ENCODE data around the gene BRK1. TPM values are rescaled to one million over a fixed set of nuclear protein-coding genes. Genes with fewer than 3 reads are reported as not detected.
"Not testable (repeated sequence)": the region's sequence is repeated elsewhere in the genome, so short reads cannot be mapped to it uniquely, and the experiment has no call there.

Gene BRK1
- total and polyA plus RNA-seq, 4 donors, result 28.3 to 82.2 (median 67.9) TPM

DNA sequence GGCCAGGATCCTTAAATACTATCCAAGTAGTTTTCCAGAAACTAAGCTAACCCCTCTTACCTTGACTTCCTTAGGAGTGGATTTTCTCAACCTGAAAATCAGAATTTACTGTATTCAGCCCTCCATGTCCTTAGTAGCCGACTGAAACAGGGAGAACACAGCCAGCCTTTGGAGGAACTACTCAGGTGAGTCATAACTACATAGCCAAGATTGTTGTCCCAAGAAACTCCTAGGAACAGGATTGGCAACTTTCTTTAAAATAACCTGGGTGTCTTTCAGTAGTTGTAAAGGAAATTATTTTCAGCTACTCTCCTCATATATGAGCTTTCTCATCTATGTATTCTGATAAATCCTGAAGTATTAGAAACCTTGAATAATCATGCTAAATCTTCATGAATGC is 29.7 kb upstream of the BRK1 start:
- H3K4me3 ChIP-seq (ENCODE audit: low read depth in 1 of 3, low read length in 3 of 3), result no peak overlapping the region
- no peak overlapping the region for H3K27ac ChIP-seq (ENCODE audit: low read depth in 1 of 2, low read length in 2 of 2)
- no peaks in the 10 kb centered on the region for H3K27me3 ChIP-seq (ENCODE audit: control insufficient read depth in 4 of 4, insufficient read depth in 4 of 4, low read length in 3 of 4)
- no peaks in the 10 kb centered on the region for H3K36me3 ChIP-seq (ENCODE audit: control insufficient read depth in 4 of 4, insufficient read depth in 3 of 4, low read depth in 1 of 4, low read length in 3 of 4)
- TF ChIP-seq RAD21 (IDR thresholded peaks at IDR 0.05) (no peak), EGR1 (IDR thresholded peaks at IDR 0.05; ENCODE audit: low read depth in 2 of 2) (no peak), HNF4A (conservative IDR thresholded peaks at IDR 0.05) (no peak), JUND (IDR thresholded peaks at IDR 0.05) (no peak), FOXA1 (IDR thresholded peaks at IDR 0.05) (no peak), SP1 (IDR thresholded peaks at IDR 0.05) (no peak)
- no peaks in the 10 kb centered on the region for H3K4me1 ChIP-seq (ENCODE audit: control insufficient read depth in 4 of 4, insufficient read depth in 4 of 4, low read length in 3 of 4)
- no peak for DNase-seq (ENCODE audit: low spot score)
- 94% methylated on average over 1 of the region's 1 CpG for WGBS
- no peak overlapping the region for H3K9ac ChIP-seq (ENCODE audit: low read depth in 1 of 2, low read length in 2 of 2)
- no peaks in the 10 kb centered on the region for H3K9me3 ChIP-seq (ENCODE audit: control insufficient read depth in 4 of 4, low read length in 3 of 4)

DNA sequence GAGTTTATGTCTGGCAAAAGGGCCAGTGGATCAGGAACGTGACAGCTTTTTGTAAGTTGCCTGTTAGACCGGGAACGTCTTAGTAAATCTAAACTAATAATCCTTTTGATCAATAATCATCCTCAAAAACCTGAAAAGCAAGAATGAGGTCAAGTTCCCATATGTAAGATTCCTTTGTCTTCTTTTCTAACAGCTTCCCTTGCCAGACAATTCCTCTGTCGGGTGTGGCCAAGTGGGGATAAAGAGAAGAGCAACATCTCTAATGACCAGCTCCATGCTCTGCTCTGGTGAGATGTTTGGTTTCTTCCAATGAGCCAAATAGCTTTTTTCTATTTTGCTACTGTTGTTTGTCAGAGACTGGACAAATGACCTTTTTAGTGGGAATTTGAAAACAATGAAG is 27.2 kb upstream of the BRK1 start:
- WGBS, result 95% methylated on average over 4 of the region's 4 CpGs
- Histone ChIP-seq H3K4me3 (ENCODE audit: low read depth in 1 of 3, low read length in 3 of 3) (no peak overlapping the region), H3K27me3 (ENCODE audit: control insufficient read depth in 4 of 4, insufficient read depth in 4 of 4, low read length in 3 of 4) (no peaks in the 10 kb centered on the region), H3K9ac (ENCODE audit: low read depth in 1 of 2, low read length in 2 of 2) (no peak overlapping the region), H3K27ac (ENCODE audit: low read depth in 1 of 2, low read length in 2 of 2) (no peak overlapping the region), H3K9me3 (ENCODE audit: control insufficient read depth in 4 of 4, low read length in 3 of 4) (no peaks in the 10 kb centered on the region), H3K4me1 (ENCODE audit: control insufficient read depth in 4 of 4, insufficient read depth in 4 of 4, low read length in 3 of 4) (no peaks in the 10 kb centered on the region), H3K36me3 (ENCODE audit: control insufficient read depth in 4 of 4, insufficient read depth in 3 of 4, low read depth in 1 of 4, low read length in 3 of 4) (no peaks in the 10 kb centered on the region)
- TF ChIP-seq NR2F2 (IDR thresholded peaks at IDR 0.05) (no peak), JUND (IDR thresholded peaks at IDR 0.05) (no peak), YY1 (IDR thresholded peaks at IDR 0.05) (no peak), SP1 (IDR thresholded peaks at IDR 0.05) (no peak)
- no peak for DNase-seq (ENCODE audit: low spot score)

DNA sequence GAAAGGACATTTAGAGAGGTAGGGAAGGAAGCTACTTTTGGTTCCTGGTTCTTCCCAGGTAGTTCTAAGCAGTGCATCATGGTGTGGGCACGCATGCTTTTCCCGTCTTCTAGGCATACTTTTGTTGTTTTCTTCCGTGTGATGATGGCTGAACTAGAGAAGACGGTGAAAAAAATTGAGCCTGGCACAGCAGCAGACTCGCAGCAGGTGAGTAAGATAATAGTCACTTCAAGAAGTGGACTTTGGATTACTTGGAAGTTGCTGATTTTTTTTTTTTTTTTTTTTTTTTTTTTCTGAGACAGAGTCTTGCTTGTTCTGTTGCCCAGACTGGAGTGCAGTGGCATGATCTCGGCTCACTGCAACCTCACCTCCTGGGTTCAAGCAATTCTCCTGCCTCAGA is 25.3 kb upstream of the BRK1 start:
- H3K36me3 ChIP-seq (ENCODE audit: control insufficient read depth in 4 of 4, insufficient read depth in 3 of 4, low read depth in 1 of 4, low read length in 3 of 4), result no peaks in the 10 kb centered on the region
- H3K4me3 ChIP-seq (ENCODE audit: low read depth in 1 of 3, low read length in 3 of 3), result no peak overlapping the region
- H3K9ac ChIP-seq (ENCODE audit: low read depth in 1 of 2, low read length in 2 of 2), result no peak overlapping the region
- H3K4me1 ChIP-seq (ENCODE audit: control insufficient read depth in 4 of 4, insufficient read depth in 4 of 4, low read length in 3 of 4), result no peaks in the 10 kb centered on the region
- H3K9me3 ChIP-seq (ENCODE audit: control insufficient read depth in 4 of 4, low read length in 3 of 4), result no peaks in the 10 kb centered on the region
- no peaks in the 10 kb centered on the region for H3K27me3 ChIP-seq (ENCODE audit: control insufficient read depth in 4 of 4, insufficient read depth in 4 of 4, low read length in 3 of 4)
- H3K27ac ChIP-seq (ENCODE audit: low read depth in 1 of 2, low read length in 2 of 2), result no peak overlapping the region
- TF ChIP-seq FOXA1 (IDR thresholded peaks at IDR 0.05) (no peak), SP1 (IDR thresholded peaks at IDR 0.05) (no peak), HNF4A (conservative IDR thresholded peaks at IDR 0.05) (no peak), JUND (IDR thresholded peaks at IDR 0.05) (no peak)
- TF ChIP-seq, protein P1, sequence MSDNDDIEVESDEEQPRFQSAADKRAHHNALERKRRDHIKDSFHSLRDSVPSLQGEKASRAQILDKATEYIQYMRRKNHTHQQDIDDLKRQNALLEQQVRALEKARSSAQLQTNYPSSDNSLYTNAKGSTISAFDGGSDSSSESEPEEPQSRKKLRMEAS (IDR thresholded peaks at IDR 0.05), result no peak
- DNase-seq (ENCODE audit: low spot score), result no peak
- 91% methylated on average over 6 of the region's 6 CpGs for WGBS

DNA sequence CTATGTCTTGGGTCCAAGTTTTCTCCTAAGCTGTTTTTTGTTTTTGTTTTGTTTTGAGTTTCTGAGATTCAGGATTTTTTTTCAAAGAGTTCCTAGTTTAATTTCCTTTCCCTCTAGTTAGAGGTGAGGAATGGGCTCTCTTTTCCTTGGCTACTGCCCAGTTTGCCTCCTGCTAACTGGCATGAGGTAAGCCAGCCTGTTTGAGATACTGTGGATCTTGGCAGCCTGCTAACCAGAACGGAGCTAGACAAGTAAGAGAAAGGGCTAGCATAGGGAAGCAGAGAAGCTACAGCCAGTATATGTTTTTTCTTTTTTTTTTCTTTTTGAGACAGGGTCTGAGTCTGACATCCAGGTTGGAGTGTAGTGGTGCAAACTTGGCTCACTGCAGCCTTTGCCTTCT is 24.7 kb upstream of the BRK1 start:
- not testable (repeated sequence) for H3K9ac ChIP-seq (ENCODE audit: low read depth in 1 of 2, low read length in 2 of 2); H3K9me3 ChIP-seq (ENCODE audit: control insufficient read depth in 4 of 4, low read length in 3 of 4); DNase-seq (ENCODE audit: low spot score); H3K4me3 ChIP-seq (ENCODE audit: low read depth in 1 of 3, low read length in 3 of 3); H3K36me3 ChIP-seq (ENCODE audit: control insufficient read depth in 4 of 4, insufficient read depth in 3 of 4, low read depth in 1 of 4, low read length in 3 of 4); H3K27ac ChIP-seq (ENCODE audit: low read depth in 1 of 2, low read length in 2 of 2); H3K27me3 ChIP-seq (ENCODE audit: control insufficient read depth in 4 of 4, insufficient read depth in 4 of 4, low read length in 3 of 4); H3K4me1 ChIP-seq (ENCODE audit: control insufficient read depth in 4 of 4, insufficient read depth in 4 of 4, low read length in 3 of 4)
- WGBS, result 83% methylated on average over 1 of the region's 1 CpG

DNA sequence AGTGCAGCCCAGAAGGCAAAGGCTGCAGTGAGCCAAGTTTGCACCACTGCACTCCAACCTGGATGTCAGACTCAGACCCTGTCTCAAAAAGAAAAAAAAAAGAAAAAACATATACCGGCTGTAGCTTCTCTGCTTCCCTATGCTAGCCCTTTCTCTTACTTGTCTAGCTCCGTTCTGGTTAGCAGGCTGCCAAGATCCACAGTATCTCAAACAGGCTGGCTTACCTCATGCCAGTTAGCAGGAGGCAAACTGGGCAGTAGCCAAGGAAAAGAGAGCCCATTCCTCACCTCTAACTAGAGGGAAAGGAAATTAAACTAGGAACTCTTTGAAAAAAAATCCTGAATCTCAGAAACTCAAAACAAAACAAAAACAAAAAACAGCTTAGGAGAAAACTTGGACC is 24.1 kb upstream of the BRK1 start:
- not testable (repeated sequence) for H3K9ac ChIP-seq (ENCODE audit: low read depth in 1 of 2, low read length in 2 of 2); H3K4me3 ChIP-seq (ENCODE audit: low read depth in 1 of 3, low read length in 3 of 3); DNase-seq (ENCODE audit: low spot score); H3K4me1 ChIP-seq (ENCODE audit: control insufficient read depth in 4 of 4, insufficient read depth in 4 of 4, low read length in 3 of 4); H3K27me3 ChIP-seq (ENCODE audit: control insufficient read depth in 4 of 4, insufficient read depth in 4 of 4, low read length in 3 of 4); H3K36me3 ChIP-seq (ENCODE audit: control insufficient read depth in 4 of 4, insufficient read depth in 3 of 4, low read depth in 1 of 4, low read length in 3 of 4); H3K9me3 ChIP-seq (ENCODE audit: control insufficient read depth in 4 of 4, low read length in 3 of 4); H3K27ac ChIP-seq (ENCODE audit: low read depth in 1 of 2, low read length in 2 of 2)
- WGBS, result 100% methylated on average over 2 of the region's 2 CpGs

All from liver (tissue), 9 donors.